Tongue (tissue), 1 donor: ENCODE results near the gene RASSF9. TPM values are rescaled to one million over a fixed set of nuclear protein-coding genes. Genes with fewer than 3 reads are reported as not detected.

Experiments
- total RNA-seq: library from RNA; depleted of rRNA; stranded (reverse); fragments of >200 nt; gene quantifications from one replicate; pipeline ENCODE4 v1.2.3, GENCODE V29; 2014

The RASSF9 gene
- total RNA-seq, 1 donor from 2014 or later: 4.3 TPM

Other genes with a start within 250 kb of the RASSF9 start
- 2.2 TPM for gene NTS, start 37.9 kb upstream of the RASSF9 start, total RNA-seq